Activated CD4-positive, alpha-beta T cell treated with anti-CD3 and anti-CD28 coated beads, Interleukin-2, Interleukin-4, amounts not matched to agents 100 ng/mL and 50 ng/mL, durations not matched to agents 16 hours and 8 hours (primary cell): Measurements from ENCODE around the gene FBXL17.
A peak's percentile ranks its signal among the peaks of the same experiment; 100 is the strongest.

Source experiments
- DNase-seq: peaks from one replicate; pipeline ENCODE4 v3.0.0-alpha.2; 2020; ENCODE audit warnings: low spot score

FBXL17 gene

GRCh38 chr5:107951309-107951708 is 430.6 kb downstream of the FBXL17 start:
- no peak for DNase-seq

DNA sequence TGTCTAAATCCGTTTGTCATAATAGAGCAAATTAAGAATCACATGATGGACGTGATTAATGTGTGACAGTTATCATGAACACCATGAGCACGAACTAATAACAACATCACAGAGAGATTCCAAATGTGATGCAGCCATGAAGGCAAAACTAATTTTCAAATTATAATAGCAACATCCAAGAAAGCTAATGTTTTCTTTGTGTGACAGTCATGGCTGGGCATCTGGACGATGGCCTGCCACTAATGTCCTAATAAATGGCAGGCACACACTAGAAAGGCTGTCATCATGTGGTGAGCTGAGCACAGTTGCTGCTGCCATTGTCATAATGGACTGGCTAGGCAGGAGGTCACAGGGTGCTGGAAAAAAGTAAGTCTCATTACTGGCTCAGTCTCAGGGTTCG is 431.1 kb downstream of the FBXL17 start:
- no peak for DNase-seq

DNA sequence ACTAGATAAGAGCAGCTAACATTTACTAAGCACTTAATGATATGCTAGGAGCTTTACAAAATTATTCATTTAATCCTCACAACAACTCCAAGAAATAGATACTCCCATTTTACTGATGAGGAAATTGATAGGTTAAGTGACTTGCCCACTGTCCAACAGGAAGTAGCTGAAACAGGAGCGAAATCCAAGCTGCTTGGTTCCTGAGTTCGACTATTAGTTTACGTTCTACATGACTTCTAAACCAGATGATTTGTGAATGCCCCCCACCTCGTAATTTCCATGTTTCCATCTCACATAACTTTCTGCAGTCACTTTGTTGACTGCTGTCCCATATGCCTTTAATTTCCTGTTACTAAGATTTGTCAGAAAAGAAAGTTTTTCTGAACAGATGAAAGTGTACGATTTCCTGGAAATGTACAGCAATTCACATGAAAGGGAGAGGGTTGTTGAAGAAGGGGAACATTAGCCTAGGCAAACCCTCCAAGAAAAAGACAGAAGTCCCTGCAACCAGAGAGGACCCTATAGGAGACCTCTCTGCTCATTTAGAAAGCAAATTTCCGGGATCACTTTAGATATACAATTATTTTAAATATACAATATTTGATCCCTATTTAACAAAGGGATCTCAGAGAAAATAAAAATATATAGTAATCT is 432.1 kb downstream of the FBXL17 start:
- DNase-seq: peak; percentile 7

- DNase-seq: no peak
These were observed 433.5 kb downstream of the FBXL17 start for GRCh38 chr5:107948377-107948776.

DNA sequence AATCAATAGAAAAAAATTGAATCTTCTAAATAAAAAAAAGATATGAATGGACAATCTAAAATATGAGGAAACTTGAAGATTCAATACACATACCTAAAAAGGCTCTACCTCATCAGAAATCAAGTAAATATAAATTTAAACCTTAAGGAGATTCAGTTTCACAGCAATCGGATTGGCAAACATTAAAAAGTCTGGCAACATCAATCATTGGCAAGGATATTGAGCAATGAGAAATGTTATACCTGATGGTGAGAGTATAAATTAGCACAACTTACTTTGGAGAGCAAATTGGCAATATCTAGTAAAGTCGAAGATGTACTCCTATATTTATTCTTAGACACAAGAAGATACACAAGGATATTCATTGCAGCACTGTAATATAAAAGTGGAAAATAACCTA is 436.8 kb downstream of the FBXL17 start:
- DNase-seq: no peak

DNA sequence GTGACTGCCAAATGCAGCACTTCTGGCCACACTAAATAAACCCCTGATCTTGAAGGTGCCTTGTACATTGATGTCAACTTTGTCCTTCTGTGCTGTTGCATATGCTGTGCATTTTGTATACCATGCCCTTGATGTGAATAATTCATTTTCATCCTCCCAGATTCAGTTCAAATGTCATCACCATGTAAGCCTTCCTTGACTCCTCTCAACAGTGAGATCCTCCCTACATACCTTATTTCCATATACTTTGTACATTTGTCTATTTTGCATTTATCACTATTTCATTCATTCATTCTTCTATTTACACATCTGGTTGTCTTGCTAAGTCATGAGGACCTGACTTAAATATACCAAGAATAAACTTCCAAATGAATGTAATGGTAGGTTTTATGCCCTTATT is 438.0 kb downstream of the FBXL17 start:
- no peak for DNase-seq

- no peak for DNase-seq
These were observed 440.9 kb downstream of the FBXL17 start for GRCh38 chr5:107941036-107941435.

DNA sequence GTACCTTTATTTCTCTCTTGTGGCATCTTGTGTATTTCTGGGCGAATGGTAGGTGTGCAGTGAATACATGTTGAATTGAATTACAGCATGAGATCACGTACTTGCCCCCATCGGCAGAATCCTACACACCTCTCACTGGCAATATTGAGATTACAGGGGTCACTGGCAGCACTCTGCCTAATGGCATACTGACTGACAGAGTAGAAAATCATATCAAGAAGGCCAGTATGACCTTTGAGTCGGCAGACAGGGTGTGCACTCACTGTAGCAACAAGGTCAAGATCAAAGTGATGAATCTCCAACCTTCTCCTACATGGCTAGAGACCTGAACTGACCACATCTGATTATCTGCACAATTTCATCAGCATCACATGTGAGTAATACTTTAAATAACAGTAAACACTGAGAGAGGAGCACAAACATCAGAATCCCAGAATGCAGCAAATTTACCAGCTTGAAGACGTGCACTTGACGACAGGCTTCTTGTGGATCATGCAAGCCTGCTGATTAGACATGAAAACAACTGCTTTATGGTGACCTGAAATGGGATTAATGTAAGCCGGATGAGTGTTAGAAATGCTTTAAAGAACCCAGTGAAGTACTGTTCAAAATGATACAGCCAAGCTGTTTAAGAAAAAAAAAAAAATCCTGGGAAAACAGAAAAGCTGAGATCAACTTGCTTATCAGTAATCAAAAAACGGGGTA is 444.1 kb downstream of the FBXL17 start:
- DNase-seq: no peak

- DNase-seq: no peak
These were observed 444.7 kb downstream of the FBXL17 start for GRCh38 chr5:107937204-107937603.

GRCh38 chr5:107936515-107936914 is 445.4 kb downstream of the FBXL17 start:
- no peak for DNase-seq

- no peak for DNase-seq
These were observed 446.3 kb downstream of the FBXL17 start for GRCh38 chr5:107935645-107936044.

GRCh38 chr5:107933326-107933725 is 448.6 kb downstream of the FBXL17 start:
- no peak for DNase-seq

GRCh38 chr5:107930891-107931290 is 451.0 kb downstream of the FBXL17 start:
- no peak for DNase-seq

DNA sequence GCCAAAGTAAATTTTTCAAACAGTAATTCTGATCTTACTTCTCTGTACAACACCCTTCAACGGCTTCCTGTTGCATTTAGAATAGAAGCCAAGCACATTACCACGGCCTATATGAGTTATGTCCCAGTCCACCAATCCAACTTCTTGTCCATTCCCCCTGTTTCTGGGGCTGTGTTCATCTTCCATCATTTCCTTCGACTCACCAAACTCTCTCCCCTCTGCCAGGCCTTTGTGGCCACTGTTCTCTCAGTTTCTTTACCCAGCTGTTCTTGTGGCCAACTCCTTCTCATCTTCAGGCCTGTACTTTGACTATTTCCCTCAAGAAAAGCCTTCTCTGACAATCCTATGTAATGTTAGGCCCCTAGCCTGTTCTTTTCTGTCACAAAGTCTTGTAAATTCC is 451.8 kb downstream of the FBXL17 start:
- DNase-seq: no peak

DNA sequence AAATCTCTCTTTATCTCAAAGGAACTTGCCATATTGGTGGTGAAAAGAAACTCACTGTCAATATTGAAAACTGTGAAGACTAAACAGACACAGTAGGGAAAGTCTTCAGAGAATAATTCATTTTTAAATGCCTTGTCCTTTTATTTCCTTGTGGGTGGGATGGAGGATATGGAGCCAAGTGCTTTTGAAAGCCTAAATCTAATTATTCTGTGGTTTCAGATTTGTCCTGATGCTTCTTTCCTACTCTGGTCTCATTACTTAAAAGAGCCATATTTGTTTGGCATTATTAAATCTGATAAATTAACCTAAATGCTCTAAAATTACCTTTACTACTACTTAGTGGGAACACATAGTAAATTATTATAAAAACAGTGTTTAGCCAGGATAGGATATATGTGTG is 452.8 kb downstream of the FBXL17 start:
- DNase-seq: no peak

- no peak for DNase-seq
These were observed 455.8 kb downstream of the FBXL17 start for GRCh38 chr5:107926121-107926520.

- no peak for DNase-seq
These were observed 456.7 kb downstream of the FBXL17 start for GRCh38 chr5:107925200-107925599.

DNA sequence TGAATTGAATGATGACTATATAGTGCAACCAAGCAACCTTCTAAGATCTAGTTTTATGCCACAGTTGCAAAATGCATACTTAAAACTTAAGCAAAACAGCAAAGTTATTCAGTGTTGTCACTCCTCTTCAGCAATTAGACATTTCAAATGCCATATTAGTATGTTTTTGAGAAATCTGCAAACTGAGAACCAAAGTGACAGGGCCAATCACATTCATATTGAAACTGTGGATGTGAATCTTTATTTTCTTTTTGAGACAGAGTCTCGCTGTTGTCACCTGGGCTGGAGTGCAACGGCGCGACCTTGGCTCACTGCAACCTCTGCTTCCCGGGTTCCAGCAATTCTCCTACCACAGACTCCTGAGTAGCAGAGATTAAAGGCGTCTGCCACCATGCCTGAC is 461.9 kb downstream of the FBXL17 start:
- DNase-seq: peak; percentile 76

DNA sequence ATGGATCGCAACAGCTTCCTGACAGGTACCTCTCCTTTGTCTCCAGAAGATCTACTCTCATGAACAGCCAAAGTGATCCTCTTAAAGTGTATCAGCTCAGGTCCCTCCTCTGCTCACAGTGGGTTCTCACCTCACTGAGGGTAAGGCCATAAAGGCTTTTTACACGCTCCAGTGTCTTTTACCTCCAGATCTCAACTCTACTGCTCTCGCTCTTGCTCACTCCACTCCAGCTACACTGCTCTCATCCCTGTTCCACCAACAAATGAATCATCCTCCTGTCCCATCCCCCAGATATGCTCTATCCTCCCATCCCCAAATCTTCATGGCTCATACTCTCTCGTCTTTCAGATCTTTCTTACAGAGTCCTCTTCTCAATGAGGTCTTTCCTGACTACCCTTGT is 462.5 kb downstream of the FBXL17 start:
- DNase-seq: peak; percentile 24

DNA sequence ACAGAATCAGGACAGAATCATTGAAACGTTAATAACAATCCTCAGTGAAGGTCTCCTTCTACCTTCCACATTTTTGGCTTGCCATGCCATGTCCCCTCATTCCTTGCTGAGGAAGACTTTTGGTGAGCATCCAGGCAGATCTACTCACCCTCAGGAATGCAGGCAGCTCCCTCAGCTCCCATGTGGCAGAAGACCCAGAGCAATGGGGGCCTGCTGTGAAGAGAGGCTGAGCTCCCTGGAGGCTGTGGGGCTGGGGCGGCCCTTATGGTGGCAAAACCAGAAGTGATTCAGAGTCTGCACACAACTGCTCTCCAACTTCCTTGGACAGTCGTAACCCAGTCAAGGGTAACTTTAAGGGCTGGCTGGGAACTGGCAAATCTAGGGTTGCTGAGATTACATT is 463.9 kb downstream of the FBXL17 start:
- DNase-seq: no peak

DNA sequence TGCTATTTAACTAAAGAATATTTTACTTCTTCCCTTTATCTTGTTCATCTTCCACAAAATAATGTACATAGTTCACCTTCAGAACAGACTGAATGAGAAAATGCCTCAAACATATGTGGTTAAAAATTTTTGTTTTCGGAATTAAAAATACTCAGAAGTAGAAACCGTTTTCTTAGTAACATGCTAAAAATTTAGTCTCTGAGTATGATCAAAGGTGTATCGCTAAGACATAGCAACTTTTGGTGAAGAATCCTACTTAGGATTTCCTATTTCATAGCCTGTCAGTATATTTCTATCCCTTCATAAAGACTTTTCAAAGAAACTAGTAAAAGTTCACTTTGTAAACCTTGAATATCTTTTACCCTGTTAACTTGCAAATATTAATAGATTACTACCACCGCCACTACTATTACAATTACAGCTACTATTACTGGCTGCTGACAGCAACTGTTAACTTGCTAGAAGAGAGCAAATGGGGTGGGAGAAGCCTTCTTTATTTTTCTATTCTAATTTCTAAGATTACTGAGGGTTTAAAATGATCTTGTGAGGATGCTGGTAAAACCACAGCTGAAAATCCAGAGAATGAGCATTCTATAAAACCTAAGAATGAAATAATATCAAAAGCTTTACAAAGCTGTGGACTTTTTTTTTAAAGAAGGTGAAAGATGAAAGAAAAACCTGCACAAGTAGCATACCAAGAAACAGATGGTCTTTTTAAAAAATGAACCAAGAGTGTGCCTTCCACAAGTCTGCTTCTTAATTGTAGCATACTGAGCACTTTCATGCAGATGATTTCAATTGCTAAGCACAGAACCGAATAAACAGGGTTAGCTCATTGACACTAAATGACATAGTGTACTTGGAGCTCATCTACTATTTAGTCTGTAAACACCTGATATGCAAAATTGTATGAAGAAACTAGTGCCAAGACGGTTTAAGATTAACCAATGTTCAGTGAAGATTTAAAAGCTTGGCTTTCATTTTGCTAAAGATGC is 464.9 kb downstream of the FBXL17 start:
- peak; percentile 15 for DNase-seq

GRCh38 chr5:107915176-107915812 is 466.6 kb downstream of the FBXL17 start:
- DNase-seq: no peak
